Stomach (tissue), 9 donors: ENCODE results near the gene CTSW. TPM values are rescaled to one million over a fixed set of nuclear protein-coding genes. Genes with fewer than 3 reads are reported as not detected.

ENCODE experiments used
- DNase-seq, 2 donors: peaks; one replicate each; pipeline versions ENCODE4 v3.0.0 to v3.0.0-alpha.2; 2013 to 2019
- H3K27ac ChIP-seq, 5 donors: fragments of 200-600 bp in 4 of 5; sonication (generic) in 4 of 5; one replicate each; pipeline ENCODE4 v1.5.1; 2013 to 2019; ENCODE audit warnings: mild to moderate bottlenecking in 1 of 5, moderate library complexity in 1 of 5
- H3K27me3 ChIP-seq, 3 donors: fragments of 200-600 bp; sonication (generic); one replicate each; pipeline ENCODE4 v1.5.1; 2017 to 2019; ENCODE audit warnings: mixed run types in 1 of 3
- H3K36me3 ChIP-seq, 4 donors: fragments of 200-600 bp; sonication (generic); 1 replicate in 3 of 4; 2 replicates in 1 of 4; pipeline ENCODE4 v1.5.1; 2016 to 2019
- H3K4me1 ChIP-seq, 4 donors: fragments of 200-600 bp; sonication (generic); one replicate each; pipeline ENCODE4 v1.5.1; 2016 to 2019
- H3K4me3 ChIP-seq, 4 donors: fragments of 200-600 bp; sonication (generic) in 3 of 4; one replicate each; pipeline ENCODE4 v1.5.1; 2016 to 2019; ENCODE audit warnings: mild to moderate bottlenecking in 1 of 4
- H3K9me3 ChIP-seq, 4 donors: fragments of 200-600 bp; sonication (generic); one replicate each; pipeline ENCODE4 v1.5.1; 2016 to 2019
- CTCF ChIP-seq, 7 experiments: fragments of 450-650 bp in 4 of 7; fragments of 200-600 bp in 3 of 7; sonication (generic) in 3 of 7; IDR thresholded peaks; one replicate each; pipeline ENCODE4 v1.5.1; 2016 to 2019; ENCODE audit warnings: antibody characterized with exemption in 7 of 7, control low read depth in 2 of 7, mild to moderate bottlenecking in 1 of 7
- EP300 ChIP-seq: sonication (generic); formaldehyde crosslinking; IDR thresholded peaks from one replicate; pipeline ENCODE4 v1.6.1; 2017; ENCODE audit warnings: antibody characterized with exemption
- POLR2A ChIP-seq, 4 donors: fragments of 450-650 bp; IDR thresholded peaks; one replicate each; pipeline ENCODE4 v1.6.1; 2016; ENCODE audit warnings: antibody characterized with exemption in 4 of 4, control low read depth in 2 of 4, mild to moderate bottlenecking in 1 of 4, moderate library complexity in 1 of 4
- POLR2AphosphoS5 ChIP-seq, 3 donors: sonication (generic); formaldehyde crosslinking; IDR thresholded peaks; one replicate each; pipeline ENCODE4 v1.6.1; 2016; ENCODE audit warnings: antibody characterized with exemption in 3 of 3
- WGBS, 5 donors: extraction: QIAGEN DNeasy Blood & Tissue Kit in 3 of 5; methylation state at CpG; one replicate each; pipeline versions ENCODE4 v1.1.5 to v1.1.7; 2013 to 2018; 5-methylcytosine and 5-hydroxymethylcytosine counted together
- intact Hi-C: fragments of 100-400 bp; cut with DNase I; formaldehyde crosslinking; loops from one replicate; pipeline ENCODE4 v1.15.1; 2023; ENCODE audit warnings: low total_unique reads
- polyA plus RNA-seq, 3 donors: library from polyadenylated mRNA; stranded (reverse); fragments of 200-250 nt; gene quantifications; one replicate each; pipeline ENCODE4 v1.2.3, GENCODE V29; 2013
- total RNA-seq, 5 donors: library from RNA; depleted of rRNA; stranded (reverse); fragments of >200 nt; gene quantifications; one replicate each; pipeline versions ENCODE4 v1.1.0 to v1.2.3, GENCODE V29; 2014 to 2016
- donor health status: healthy with polysubstance abuse.
- donor health status: Bipolar disorder and iron deficiency.
- donor health status: healthy.

The CTSW gene
- total and polyA plus RNA-seq, 8 donors, result 0.43 to 2.7 (median 1.3) TPM; not detected in 2

- peak overlapping the region in 2 of 5 donors; percentile 13 to 97 for H3K27ac ChIP-seq
- no peak for TF ChIP-seq CTCF (IDR thresholded peaks at IDR 0.05)
- H3K4me1 ChIP-seq, result peaks cover 13 to 66% (median 43%) of the 10 kb centered on the region in 4 donors
- no peak overlapping the region for H3K4me3 ChIP-seq
- peaks cover 43 to 67% (median 65%) of the 10 kb centered on the region in 4 donors for H3K36me3 ChIP-seq
- WGBS, 5 donors, result 87 to 94% (median 92%) methylated on average over 23 to 24 of the region's 24 CpGs
- H3K27me3 ChIP-seq, result no peaks in the 10 kb centered on the region
- no peaks in the 10 kb centered on the region for H3K9me3 ChIP-seq
- intact Hi-C loops, result no loop called here
- no peak for DNase-seq
Observed at GRCh38 chr11:65862941-65863888, 16.4 kb upstream of the CTSW start.

DNA sequence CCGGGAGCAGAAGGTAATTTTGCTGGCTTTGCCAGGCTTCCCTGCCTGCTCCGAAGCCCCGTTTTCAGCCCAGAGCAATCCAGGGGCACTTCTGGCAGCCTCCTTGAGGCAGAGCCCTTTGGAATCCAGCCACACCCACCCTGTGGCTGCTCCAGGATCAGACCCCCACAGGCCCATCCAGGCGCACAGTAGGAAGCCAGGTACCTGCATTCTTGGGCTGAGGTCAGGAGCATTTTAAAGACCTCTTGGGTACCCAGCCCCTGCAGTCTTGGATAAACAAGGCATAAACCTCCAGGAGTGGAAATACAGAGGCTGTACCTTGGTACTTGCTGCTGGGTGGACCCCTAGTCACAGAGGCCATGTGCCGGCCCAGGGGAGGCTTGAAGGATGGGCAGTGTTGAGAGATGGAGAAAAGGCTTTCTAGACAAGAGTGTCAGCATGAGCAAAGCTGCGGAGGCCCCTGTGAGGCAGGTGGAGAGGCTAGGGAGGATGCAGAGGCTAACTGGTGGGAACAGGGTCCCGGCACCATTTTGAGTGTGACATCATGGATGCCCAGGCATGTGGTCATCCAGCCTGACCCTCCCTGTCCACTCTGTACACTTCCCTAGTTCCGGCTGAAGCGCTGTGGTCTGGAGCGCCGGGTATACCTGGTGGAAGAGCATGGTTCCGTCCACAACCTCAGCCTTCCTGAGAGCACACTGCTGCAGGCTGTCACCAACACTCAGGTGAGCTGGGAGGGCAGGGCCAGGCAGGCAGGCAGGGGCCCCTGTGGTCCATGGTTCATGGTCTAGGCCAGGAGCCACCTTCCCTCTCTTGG is 15.5 kb upstream of the CTSW start:
- no peak for DNase-seq
- Histone ChIP-seq H3K4me3 (no peak overlapping the region), H3K27ac (no peak overlapping the region), H3K27me3 (no peaks in the 10 kb centered on the region), H3K36me3 (peaks cover 43 to 75% (median 68%) of the 10 kb centered on the region in 4 donors), H3K4me1 (peaks cover 13 to 59% (median 36%) of the 10 kb centered on the region in 4 donors), H3K9me3 (no peaks in the 10 kb centered on the region)
- no peak for TF ChIP-seq POLR2AphosphoS5 (IDR thresholded peaks at IDR 0.05)
- no peak for TF ChIP-seq CTCF (IDR thresholded peaks at IDR 0.05)
- TF ChIP-seq EP300, result no peak
- TF ChIP-seq POLR2A (IDR thresholded peaks at IDR 0.05), result no peak
- intact Hi-C loops, result no loop called here
- WGBS, 5 donors, result 79 to 96% (median 85%) methylated on average over 12 of the region's 12 CpGs

DNA sequence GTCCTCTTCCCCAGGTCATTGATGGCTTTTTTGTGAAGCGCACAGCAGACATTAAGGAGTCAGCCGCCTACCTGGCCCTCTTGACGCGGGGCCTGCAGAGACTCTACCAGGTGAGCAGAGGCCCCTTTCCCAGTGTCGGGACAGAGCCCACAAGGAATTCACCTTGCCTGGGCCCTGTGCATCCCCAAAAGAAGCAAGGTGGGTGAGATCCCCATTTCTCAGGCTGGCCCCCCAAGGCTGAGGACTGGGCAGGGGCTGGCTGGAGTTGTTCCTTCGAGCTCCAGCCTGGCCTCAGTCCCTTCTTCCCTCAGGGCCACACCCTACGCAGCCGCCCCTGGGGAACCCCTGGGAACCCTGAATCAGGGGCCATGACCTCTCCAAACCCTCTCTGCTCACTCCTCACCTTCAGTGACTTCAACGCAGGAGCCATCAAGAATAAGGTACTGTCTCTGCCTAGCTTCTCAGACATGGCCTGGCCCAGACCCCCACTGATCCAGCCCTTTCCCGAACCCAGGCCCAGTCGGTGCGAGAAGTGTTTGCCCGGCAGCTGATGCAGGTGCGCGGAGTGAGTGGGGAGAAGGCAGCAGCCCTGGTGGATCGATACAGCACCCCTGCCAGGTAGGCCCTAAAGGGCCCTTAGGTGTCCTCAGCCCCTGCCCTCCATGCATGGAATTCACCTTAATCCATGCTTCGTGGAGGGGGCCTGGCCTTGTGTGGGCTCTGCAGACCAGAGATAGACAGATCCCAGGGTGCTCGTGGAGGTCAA is 14.7 kb upstream of the CTSW start:
- H3K4me3 ChIP-seq, result no peak overlapping the region
- no peak for TF ChIP-seq CTCF (IDR thresholded peaks at IDR 0.05)
- no peak for TF ChIP-seq EP300
- no peak for TF ChIP-seq POLR2A (IDR thresholded peaks at IDR 0.05)
- no peak for TF ChIP-seq POLR2AphosphoS5 (IDR thresholded peaks at IDR 0.05)
- intact Hi-C loops, result no loop called here
- no peak overlapping the region for H3K27ac ChIP-seq
- DNase-seq, result no peak
- peaks cover 43 to 83% (median 74%) of the 10 kb centered on the region in 4 donors for H3K36me3 ChIP-seq
- H3K4me1 ChIP-seq, result peaks cover 13 to 53% (median 33%) of the 10 kb centered on the region in 4 donors
- H3K27me3 ChIP-seq, result no peaks in the 10 kb centered on the region
- 84 to 93% (median 87%) methylated on average over 18 of the region's 18 CpGs for WGBS, 5 donors
- H3K9me3 ChIP-seq, result no peaks in the 10 kb centered on the region
